LNCAP (cell line): ENCODE measurements around the gene NIT1.

ENCODE experiments used
- CTCF ChIP-seq: fragments of 450-650 bp; IDR thresholded peaks from 2 replicates; pipeline ENCODE4 v1.5.1; 2017; ENCODE audit warnings: mild to moderate bottlenecking

NIT1 gene

DNA sequence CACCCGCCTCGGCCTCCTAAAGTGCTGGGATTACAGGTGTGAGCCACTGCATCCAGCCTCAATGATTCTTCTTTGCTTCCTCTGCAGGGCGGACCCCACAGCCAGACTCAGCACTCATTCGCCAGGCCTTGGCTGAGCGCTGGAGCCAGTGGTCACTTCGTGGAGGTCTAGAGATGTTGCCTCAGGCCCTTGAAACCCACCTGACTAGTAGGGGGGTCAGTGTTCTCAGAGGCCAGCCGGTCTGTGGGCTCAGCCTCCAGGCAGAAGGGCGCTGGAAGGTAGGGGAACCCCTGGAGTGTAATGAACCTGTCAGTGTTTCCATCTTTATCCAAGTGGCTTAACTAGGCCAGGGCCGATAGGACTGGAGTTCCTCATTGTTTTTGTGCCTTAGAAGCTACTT lies 51.0 kb downstream of the NIT1 start:
- TF ChIP-seq CTCF, result no peak
